A549 treated with Mapracorat at 1 μM for 4 hours (cell line): ENCODE measurements around the gene CNPY3. TPM values are rescaled to one million over a fixed set of nuclear protein-coding genes. Genes with fewer than 3 reads are reported as not detected.

Experiments
- total RNA-seq: library from RNA; stranded (reverse); fragments of 200-300 nt; extraction: Qiagen RNA extraction; gene quantifications from 5 replicates; pipeline ENCODE4 v1.2.3, GENCODE V29; 2022

Gene CNPY3
- total RNA-seq, result 35.8 to 45.4 TPM (median 42.7 TPM) in 5 replicates

GRCh38 chr6:42928986-42929820 is at the start of gene CNPY3:
Gene CNPY3, plus strand, starts transcription at chr6:42929480. Its CDS starts 91 bp downstream, at chr6:42929571.

GRCh38 chr6:42915732-42916131 is 13.5 kb upstream of the CNPY3 start, which contains the start of gene PTCRA:
Gene PTCRA, plus strand, starts transcription at chr6:42916053. Its CDS starts 17 bp downstream, at chr6:42916070.

GRCh38 chr6:42960243-42961019 is 31.2 kb downstream of the CNPY3 start, which contains the start of gene GNMT:
Gene GNMT, plus strand, starts transcription at chr6:42960754. Its CDS starts 14 bp downstream, at chr6:42960768.

GRCh38 chr6:42978839-42979522 is 49.7 kb downstream of the CNPY3 start, which contains the start of gene PEX6:
Gene PEX6, minus strand, starts transcription at chr6:42979181. Its CDS starts 31 bp downstream, at chr6:42979150.

GRCh38 chr6:42984001-42984923 is 55.0 kb downstream of the CNPY3 start, which contains the start of gene PPP2R5D:
Gene PPP2R5D, plus strand, starts transcription at chr6:42984570. Its CDS starts 108 bp downstream, at chr6:42984678.

Other genes with a start within 250 kb of the CNPY3 start
- not detected in 5 replicates for gene PRPH2, start 206.9 kb upstream of the CNPY3 start, total RNA-seq
- 14.9 to 17.9 TPM (median 16.3 TPM) in 5 replicates for gene TBCC, start 183.4 kb upstream of the CNPY3 start, total RNA-seq
- gene BICRAL, start 147.4 kb upstream of the CNPY3 start, total RNA-seq, result 2.4 to 3.1 TPM (median 2.8 TPM) in 5 replicates
- gene RPL7L1, start 49.9 kb upstream of the CNPY3 start, total RNA-seq, result 61.4 to 82.5 TPM (median 64.6 TPM) in 5 replicates
- gene PTCRA, start 13.4 kb upstream of the CNPY3 start, total RNA-seq, result not detected in 5 replicates
- gene GNMT, start 31.3 kb downstream of the CNPY3 start, total RNA-seq, result 0.22 to 0.30 TPM in 2 of 5 replicates, not detected in the others
- gene PEX6, start 49.7 kb downstream of the CNPY3 start, total RNA-seq, result 5.1 to 9.3 TPM (median 8.6 TPM) in 5 replicates
- gene PPP2R5D, start 55.1 kb downstream of the CNPY3 start, total RNA-seq, result 23.1 to 26.5 TPM (median 25.1 TPM) in 5 replicates
- 88.1 to 96.0 TPM (median 92.0 TPM) in 5 replicates for gene MEA1, start 84.5 kb downstream of the CNPY3 start, total RNA-seq
- gene KLHDC3, start 84.8 kb downstream of the CNPY3 start, total RNA-seq, result 24.6 to 28.7 TPM (median 26.6 TPM) in 5 replicates
- 67.5 to 78.6 TPM (median 72.7 TPM) in 5 replicates for gene RRP36, start 92.1 kb downstream of the CNPY3 start, total RNA-seq
- gene CUL7, start 124.4 kb downstream of the CNPY3 start, total RNA-seq, result 6.2 to 9.1 TPM (median 7.2 TPM) in 5 replicates
- gene MRPL2, start 130.0 kb downstream of the CNPY3 start, total RNA-seq, result 55.1 to 64.6 TPM (median 59.6 TPM) in 5 replicates
- gene KLC4, start 130.2 kb downstream of the CNPY3 start, total RNA-seq, result 5.0 to 7.7 TPM (median 7.0 TPM) in 5 replicates
- gene PTK7, start 146.8 kb downstream of the CNPY3 start, total RNA-seq, result 3.9 to 5.8 TPM (median 4.8 TPM) in 5 replicates
- 12.3 to 16.9 TPM (median 16.1 TPM) in 5 replicates for gene SRF, start 241.8 kb downstream of the CNPY3 start, total RNA-seq